SHP77 treated with DMSO at 0.1 percent for 48 hours (cell line): ENCODE data around the gene AFF1.
A peak's percentile ranks its signal among the peaks of the same experiment; 100 is the strongest.

Experiments used
- DNase-seq: peaks from one replicate; lab custom pipeline; 2025; lab: John Stamatoyannopoulos, UW

The AFF1 gene

DNA sequence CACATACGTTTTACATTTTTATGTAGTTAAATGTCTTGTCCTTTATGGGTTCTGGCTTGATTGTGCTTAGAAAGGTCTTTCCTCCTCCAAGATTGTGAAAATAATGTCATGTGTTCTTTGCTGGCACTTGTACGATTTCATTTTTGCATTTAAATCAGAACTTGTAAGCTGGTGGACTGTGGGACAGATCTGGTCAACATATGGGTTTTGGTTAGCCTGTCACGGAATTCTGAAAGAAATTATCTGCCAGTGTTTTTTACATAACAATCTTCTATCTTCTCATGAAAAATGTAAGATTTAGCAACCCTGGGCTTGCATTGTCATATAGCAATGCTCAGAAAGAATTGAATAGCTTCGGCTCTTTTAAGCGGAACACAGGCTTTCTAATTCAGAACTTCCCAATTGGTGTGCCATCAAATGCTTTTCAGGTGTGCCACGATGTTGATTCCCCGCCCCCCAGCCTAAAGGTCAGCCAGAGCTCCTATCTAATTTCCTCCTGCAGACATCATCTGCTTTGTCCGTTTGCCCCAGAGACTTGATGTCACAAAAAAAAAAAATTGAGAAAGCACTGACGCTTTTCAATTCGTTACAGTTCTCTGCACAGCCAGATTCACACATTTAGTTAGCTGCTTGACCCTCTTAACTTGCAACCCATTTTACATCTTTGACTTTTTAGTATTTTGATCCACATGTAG, 16.2 kb downstream of the AFF1 start:
- DNase-seq, result no peak

DNA sequence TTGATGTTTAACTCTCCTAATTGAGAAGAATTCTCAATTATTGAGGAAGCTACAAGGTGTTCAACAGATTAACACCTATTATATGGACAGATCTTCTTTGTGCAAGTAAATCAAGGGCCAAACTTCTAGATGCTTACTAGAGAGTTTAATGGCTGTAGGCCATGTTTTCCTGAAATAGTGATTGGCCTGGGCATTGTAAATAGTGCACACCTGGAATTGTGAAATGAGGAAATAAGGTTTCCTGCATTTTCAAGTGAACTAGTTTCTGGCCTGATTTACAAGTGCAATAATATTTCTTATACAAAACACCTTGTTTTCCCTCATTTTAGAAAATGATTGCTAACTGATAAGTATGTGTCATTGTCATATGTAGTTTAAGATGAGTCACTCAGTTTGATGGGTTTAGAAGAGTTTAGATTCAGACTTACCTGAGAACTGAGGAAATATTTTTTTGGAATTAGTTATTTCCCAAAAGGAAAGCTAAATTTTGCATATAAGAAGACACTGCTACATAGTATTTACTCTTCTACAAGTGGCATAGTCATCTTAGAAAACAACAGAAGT, 21.2 kb downstream of the AFF1 start:
- DNase-seq, result no peak

DNA sequence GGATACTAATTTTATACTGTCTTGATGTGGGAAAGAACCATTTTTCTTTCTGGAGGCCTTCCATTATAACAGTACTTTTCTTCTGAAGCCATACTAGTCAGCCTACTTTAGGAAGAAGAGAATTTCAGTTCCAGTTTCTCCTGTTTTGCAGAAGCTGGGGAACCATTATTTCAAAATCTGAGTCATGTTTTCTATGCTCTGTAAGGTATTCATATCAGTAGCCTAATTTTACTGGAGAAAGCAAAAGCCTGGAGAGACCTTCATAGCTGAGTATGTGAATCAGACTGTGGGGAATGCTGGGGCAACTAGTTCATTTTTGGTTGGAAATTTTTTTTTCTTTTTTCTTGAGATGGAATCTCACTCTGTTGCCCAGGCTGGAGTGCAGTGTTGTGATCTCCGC, 22.4 kb downstream of the AFF1 start:
- DNase-seq, result no peak

DNA sequence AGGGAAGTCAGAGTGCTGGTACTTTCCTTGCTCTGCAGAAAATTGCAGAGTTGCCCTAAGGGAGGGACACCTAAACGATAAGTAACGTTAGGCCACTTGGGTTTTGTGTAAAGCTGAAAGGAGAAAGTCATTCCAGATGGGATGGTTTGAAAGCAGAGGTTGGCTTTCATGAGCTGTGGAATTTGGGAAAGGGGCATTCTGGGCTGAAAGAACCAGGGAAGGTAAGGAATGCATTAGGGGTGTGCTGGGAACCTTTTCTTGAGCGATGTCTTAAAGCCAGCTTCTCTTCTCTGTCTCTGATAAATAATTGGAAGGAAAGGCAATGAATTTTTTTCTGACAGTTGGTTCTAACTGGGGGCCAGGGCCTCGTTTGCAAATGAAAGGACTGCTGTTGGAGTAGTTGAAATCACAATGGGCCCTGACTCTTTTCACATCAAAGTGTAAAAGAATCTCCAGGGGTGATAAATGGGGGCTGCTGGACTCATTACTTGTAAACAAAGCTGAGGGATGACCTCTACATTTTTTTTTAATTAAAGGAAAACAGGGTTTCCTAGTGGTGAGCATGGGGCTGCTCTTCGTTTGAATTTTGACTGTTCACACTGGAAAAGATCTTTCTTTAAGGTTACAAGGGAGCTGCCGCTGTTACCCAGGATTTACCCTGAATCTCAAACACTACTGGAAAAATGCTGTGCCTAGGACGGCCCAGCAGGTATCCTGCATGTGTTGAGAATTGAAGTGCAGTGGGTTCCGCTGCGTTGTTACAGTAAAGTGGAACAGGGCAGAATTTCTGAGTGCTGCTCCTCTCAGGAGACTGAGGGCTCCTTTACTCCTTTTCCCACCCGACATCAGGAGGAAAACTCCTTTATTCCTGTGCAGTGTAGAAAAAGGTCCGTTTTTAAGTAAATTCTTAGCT, 25.0 kb downstream of the AFF1 start:
- no peak for DNase-seq

DNA sequence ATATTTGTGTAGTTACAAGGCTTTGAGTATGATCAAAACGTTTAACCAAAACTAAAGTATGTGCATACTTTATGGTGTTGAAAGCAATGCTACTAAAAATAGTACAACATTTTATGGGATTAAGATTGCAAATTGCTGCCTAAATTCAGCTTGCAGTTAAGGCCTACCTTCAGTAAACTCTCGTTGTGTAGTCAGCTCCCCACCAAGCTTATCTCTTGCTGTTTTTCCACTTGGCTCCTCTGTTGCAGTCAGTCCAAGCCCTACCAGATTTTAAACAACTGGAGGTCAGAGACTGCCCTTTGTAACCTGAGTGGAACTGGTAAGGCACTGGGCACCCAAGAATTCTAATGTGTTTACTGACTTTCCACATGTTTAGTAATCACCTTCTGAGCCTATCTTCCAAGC, 25.7 kb downstream of the AFF1 start:
- no peak for DNase-seq

DNA sequence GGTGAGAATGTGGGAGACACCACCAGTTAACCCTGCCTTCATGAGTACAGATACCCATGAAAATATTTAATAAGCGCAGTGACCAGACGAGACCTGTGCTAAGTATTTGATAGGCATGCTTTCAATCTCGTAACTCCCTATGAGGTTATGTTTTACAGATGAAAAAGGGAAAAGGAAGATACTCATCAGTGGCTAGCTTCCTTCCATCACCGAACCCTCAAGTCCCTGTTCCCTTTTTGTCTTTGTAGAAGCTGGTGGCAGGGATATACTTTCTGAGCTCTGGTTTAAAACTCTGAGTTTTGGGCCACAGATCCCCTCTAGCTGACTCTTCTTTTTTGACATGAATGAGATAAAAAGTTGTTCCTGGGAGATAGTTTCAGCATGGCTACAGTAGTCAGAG, 26.3 kb downstream of the AFF1 start:
- DNase-seq, result no peak

DNA sequence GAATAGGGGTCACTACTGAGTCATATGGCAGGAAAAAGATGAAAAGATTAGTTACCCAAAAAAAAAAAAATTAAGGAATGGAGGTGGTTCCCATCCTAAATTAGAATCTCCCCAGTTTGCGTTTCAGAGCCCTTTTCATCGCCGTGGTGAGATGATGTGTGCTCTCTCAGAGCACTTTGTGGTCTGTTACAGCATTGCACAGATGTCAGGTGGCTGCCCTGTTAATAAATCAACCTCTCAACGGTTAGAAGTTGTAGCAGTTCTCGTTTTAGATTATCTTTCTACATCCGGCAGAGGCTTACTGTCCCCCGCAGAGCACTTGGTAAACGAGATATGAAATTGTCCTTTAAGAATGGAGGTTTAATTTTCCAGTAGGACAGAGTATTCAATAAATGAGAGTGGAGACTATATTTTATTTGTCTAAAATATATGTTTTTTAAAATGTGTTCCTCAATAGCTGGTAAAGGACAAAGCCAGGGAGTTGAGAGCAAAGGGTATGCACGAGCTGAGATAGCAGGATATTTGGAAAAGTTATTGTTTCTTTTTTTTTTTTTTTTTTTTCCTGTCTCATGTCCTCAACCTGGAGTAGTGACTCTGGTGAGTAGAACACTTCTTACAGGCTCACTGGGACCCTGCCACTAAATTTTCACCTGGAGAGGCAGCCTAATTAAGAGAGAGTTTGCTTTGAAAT, 26.9 kb downstream of the AFF1 start:
- DNase-seq, result peak; percentile 71

DNA sequence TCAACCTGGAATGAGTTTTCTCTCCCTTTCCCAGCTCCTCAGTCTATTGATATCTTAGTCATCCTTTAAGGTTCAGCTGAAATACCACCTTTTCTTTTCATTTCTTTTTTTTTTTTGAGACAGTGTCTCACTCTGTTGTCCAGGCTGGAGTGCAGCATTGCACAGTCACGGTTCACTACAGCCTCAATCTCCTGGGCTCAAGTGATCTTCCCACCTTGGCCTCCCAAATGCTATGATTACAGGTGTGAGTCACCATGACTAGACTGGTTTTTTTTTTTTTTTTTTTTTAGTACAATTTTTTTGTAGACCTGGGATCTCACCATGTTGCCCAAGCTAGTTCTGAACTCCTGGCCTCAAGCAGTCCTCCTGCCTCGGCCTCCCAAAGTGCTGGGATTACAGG, 28.9 kb downstream of the AFF1 start:
- DNase-seq, result no peak

DNA sequence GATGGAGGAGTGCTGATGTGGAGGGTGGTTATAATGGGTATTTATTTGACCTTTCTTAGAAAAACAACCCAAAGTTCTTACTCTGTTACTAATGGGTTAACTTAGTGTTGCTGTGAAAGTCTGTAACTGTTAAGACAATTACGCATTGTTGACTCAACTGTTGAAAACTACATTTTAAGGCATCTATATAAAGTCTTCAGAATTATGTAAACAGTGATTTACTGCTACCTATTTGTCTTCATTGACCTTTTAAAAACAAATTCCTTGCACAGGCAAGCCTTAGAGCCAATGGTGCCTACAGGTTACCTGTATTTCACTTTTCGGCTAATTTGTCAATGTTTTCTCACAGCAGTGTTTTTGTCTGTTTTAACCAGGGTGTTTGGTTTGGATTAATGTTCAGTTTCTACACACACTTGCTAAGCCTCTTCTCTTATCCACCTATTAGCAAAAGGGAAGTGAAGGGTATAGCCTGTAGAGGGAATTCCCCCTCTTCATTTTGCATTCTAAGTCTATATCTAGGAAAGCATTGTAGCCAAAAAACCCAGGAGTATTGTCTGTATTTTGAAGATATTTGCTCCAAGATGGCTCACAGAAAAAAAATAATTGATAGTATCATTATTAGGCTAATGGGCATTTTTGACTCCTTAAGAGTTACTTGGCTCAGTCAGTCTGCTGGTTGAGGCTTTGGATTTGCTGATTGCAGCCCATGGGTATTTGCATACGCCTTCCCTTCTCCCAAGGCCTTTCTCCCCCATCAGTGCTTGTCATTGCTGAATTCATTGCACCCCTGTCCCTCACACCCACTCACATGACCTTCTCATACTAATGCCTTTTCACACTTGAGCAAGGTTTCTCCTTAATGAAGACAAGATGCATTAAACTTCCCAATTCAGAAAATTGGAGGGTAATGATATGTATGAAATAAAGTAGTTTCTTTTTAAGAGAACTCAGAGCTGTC, 30.5 kb downstream of the AFF1 start:
- DNase-seq, result no peak

DNA sequence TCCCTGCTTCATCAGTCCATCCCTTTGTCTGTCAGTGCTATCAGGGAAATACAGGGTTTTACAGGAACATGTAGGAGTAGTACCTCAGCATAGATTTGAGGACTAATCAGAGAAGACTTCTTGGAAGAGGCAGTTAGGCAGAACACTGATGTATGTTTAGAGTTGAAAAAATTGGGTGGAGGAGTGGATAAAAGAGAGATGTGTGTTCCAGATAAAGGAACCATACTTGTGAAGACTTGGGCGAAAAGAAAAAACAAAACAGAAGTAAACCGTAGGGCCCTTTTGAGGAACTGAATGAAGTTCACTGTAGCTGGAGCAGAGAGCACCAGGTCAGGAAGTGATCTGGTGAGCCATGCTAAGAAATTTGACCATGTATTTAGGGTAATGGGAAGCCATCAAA, 32.3 kb downstream of the AFF1 start:
- no peak for DNase-seq

DNA sequence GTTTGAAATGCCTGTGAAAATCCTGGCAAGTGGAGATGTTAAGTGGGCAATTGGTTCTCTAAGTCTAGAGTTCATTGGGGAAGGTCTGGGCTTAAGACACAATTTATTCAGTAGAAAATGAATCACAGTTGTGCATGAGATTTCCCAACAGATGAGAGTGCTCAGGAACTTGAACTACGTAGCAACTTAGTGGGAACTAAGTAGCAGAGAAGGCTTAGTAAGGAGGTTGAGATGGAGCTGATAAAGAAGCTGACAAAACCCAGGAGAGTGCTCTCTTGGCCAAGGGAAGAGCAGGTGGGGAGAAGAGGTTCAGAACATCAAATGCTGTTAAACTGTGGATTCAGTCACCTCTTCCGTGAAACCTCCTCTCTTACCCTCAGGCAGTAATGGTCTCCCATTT, 33.0 kb downstream of the AFF1 start:
- no peak for DNase-seq

DNA sequence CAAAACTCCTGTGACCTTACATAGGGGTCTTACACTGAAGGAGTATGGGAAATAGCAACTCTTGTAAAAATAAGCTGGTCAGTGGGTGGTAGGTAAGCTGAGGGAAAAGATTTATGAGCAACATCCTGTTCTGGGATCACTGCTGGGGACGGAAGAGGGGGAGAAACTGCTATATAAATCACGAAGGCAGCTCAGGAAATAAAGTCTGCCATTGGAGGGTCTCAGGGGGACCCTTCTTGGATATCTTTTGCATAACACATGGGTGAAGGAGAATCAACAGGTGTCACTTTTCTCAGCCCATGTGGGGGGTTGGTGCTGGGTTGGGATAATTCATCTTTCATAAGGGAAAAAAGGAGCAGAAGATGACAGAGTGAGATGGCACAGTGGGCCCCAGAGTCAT, 33.7 kb downstream of the AFF1 start:
- DNase-seq, result no peak

DNA sequence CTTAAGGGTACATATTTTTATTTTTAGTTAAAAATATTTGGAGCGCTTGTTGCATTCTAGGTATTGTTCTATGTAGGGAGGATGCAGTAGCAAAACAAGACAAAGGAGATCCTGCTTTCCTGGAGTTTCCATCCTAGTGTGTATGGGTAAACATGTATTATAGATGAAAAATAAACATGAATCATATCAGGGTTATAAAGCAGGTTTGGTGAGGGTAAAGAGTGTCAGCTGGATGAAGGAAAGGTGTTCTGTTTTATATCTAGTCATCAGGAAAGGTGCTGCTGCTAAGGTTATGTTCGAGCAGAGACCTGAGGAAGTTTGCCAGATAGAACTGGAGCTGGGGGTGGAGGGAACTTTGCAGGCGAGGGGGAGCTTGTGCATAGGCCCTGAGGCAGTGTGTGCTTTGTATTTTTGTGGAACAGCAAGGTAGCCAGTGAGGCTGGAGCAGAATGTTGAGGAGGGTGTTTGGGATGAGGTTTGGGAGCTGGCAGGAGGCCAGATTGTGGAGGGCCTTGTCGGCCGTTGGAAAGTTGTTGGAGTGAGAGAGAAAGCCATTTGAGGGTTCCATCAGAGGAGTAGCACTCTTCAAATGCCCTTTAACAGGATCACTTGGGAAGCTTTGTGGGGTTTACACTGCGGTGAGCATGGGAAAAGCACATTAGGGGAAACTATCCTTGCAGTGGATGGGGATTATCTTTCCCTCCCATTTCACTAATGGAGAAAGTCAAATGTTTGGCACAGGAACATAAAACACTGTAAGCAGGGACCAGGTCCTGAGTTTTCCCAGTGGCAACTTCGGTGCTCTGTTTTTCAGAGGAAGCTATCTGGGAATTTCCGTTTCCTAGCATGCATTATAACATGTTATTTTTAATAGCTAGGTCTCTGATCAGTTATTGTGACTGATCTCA, 35.9 kb downstream of the AFF1 start:
- DNase-seq, result no peak

DNA sequence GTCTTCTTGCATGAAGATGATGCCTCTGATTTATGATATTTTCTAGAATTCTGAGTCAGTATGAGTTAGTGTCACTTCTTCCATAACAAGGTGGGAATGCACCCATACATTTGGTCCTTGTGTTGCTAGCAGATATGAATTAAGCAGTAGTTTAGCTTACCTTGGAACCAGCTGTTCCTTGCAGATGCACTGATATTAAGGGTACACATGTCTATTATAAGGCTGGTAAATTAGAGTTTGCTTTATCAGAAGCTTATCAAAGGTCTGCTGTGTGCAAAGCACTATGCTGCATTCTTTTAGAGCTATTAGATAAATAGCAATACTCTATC, 36.5 kb downstream of the AFF1 start:
- no peak for DNase-seq

DNA sequence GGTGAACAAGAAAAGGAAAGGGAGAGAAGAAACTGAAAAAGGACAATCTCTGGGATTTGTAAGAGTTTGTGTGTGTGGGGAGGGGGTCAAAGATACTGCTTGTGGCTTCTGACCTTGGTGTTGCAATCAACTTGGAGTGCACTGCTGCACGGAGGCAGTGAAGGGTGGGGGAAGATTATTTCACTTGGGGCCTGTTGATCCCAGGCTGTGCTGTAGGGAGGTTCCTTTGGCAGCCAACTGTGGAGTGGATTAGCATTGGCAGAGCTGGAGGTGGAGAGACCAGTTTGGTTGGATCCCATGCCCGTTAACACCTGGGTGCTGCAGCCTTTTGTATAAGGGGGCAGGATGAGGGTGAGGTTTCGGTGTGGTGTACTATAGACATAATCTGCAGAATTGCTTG, 38.2 kb downstream of the AFF1 start:
- no peak for DNase-seq

DNA sequence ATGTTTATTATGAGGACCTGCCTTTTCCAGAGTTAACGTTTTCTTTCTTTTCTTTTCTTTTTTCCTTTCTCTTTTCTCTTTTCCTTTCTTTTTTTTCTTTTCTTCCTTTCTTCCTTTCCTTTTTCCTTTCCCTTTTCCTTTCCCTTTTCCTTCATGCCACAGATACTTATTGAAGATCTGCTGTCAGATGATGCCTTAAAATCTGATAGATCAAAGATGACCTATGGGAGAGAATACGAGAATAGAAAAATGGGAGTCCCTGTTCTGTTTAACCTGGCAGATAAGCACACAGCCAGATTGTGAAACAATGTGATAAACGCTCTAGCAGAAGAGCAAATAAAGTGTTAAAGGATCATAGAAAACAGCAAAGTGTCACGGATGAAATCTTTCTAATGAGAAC, 38.9 kb downstream of the AFF1 start:
- no peak for DNase-seq

DNA sequence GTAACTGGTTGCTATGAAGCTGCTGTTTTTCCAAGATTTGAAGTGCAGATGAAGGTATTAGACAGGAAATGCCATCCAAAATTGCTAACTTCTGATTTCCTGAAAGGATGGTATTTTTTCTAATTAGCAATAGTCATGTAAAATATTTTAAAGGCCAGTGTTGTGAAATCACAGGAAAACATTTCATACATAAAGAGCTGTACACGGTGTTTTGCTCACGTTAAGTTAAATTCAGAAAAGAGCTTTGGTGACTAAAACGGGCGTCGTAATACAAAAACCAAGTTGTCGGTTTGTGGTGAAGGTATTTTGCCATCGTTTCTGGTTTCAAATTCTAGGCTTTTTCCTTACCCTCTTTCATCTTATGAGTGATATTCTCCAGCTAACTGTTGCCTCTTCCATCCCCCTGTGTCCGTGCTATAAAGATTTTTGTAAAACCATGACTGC, 39.8 kb downstream of the AFF1 start:
- no peak for DNase-seq

DNA sequence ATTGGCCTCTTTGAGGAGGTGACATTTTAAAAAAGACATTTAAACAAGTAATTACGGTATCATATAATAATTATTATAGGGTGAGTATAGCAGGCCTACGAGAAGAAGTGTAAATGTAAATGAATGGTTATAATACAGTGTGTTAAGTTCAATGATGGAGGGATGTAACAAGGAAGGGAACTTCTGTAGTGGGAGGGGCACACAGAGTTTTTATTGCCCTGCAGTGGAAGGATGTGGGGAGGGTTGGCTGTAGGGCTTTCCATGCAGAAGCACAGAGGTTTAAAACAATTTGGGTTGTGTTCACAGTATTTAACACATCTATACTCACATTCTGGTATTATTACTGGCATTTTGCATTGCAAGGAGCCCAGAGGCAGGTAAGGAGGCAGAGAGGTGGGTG, 41.1 kb downstream of the AFF1 start:
- no peak for DNase-seq

DNA sequence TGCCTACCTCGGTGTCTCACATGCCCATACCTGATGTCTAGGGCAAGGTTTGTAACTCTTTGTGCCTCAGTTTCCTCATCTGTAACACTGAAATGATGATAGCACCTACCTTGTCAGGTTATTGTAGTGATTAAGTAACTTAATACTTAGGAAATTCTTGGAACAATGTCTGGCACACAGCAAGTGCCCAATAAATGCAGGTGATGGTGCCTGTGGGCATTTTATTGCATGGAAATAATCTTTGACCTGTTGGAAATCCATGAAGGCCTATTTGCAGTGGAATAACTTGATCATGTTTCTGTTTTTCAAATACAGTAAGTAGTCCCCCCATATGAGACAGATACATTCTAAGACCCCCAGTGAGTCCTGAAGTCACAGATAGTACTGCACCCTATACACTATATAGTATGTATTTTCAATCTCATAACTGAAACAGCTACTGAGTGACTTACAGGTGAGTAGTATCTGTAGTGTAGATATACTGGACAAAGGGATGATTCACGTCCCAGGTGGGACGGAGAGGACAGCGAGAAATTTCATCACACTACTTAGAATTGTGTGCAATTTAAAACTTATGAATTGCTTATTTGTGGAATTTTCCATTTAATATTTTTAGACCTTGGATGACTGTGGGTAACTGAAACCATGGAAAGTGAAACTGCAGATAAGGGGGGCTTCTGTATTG, 42.1 kb downstream of the AFF1 start:
- DNase-seq, result no peak

DNA sequence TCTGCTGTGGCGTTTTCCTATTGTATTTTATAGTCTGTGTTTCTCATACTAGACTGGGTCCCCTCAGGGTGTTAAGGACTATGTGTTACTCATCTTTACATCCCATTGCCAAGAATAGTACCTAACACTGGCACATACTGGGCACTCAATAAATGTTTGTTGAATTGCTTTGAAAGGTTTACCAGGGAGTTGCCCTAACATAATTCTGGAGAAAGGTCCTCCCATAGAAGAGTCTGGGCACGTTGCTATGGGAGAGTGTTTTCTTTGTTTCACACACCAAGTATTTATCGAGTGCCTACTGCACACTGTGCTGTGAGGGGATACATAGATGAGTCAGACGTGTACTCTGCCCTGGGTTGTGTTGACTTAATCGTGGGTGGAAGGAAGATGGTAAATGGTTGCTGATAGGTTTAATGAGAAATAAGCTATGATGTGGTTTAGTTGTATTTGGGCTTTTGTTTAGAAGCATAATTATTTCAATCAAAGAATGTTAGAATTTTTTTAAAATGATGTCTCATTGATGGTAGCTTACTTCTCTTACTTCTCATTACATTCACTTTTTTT, 42.9 kb downstream of the AFF1 start:
- no peak for DNase-seq
